Endometrium (tissue), 2 donors: ENCODE results near the gene DGCR6L.
"Not testable (repeated sequence)": the region's sequence is repeated elsewhere in the genome, so short reads cannot be mapped to it uniquely, and the experiment has no call there.

Experiments
- FAIRE-seq: peaks from 2 replicates; lab custom pipeline; 2012; peaks lifted over from hg19 to GRCh38; lab: Jason Lieb, UNC
- donor health status: control.
- donor health status: control.

DGCR6L gene

DNA sequence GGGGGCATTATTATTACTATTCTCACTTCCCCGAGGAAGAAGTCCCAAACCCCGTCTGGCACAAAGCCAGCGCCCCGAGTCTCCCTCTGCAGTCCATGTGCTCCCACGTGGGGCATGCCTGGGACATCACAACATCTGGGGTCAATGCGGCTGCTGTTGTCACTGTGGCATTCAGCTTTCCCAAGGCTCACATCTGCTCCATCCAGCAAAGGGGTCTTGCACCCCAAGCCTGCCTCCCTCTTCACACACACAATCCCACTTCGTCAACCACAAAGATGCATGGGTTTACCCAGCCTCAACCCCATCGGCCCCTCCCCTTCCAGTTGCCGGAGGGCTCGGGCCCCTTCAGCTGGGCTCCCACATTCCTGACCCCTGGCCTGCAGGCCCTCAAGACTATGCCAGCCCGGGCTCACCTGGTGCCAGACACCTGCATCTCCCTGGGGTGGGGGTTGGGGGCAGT lies 28.2 kb downstream of the DGCR6L start:
- FAIRE-seq = no peak

- no peak for FAIRE-seq
These were observed 28.6 kb downstream of the DGCR6L start for GRCh38 chr22:20291249-20291586.

GRCh38 chr22:20290578-20291248 lies 29.1 kb downstream of the DGCR6L start:
- no peak for FAIRE-seq

DNA sequence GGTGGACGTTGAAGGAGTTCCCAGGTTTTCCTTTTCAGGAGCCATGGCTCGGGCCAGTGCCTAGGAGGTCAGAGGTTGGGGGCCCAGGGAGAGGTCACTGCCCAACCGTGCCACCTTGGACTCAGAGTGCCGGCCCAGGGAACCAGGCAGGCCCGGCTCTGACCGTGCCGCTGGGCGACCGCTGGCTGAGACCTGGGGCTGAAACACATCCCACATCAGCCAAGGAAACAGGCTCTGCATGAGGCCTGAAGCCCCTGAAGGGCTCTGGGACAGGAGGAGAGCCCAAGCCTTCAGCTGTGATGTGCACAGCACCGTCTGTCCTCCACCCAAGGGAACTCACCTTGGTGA lies 29.8 kb downstream of the DGCR6L start:
- no peak for FAIRE-seq

- not testable (repeated sequence) for FAIRE-seq
These were observed 30.4 kb downstream of the DGCR6L start for GRCh38 chr22:20289182-20290044.

- not testable (repeated sequence) for FAIRE-seq
These were observed 33.0 kb downstream of the DGCR6L start for GRCh38 chr22:20286784-20287423.

DNA sequence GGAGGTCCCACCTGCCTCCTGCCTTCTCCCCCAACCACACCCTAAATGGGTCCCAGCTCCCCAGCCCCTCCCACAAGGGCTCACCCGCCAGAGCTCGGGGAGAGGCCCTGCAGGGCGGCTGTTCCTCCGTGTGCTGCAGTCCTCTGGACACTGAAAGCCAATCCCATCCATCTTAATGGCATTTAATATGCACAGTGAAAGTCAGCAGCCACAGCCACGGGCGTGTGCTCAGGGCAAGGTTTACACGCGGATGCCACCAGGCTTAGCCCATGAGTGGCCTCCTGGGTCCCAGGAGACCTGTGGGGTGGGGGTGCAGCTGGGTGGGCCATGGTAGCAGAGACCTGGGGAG lies 33.6 kb downstream of the DGCR6L start:
- FAIRE-seq = not testable (repeated sequence)

- FAIRE-seq = not testable (repeated sequence)
These were observed 34.2 kb downstream of the DGCR6L start for GRCh38 chr22:20285473-20286311.

GRCh38 chr22:20284471-20285086 lies 35.3 kb downstream of the DGCR6L start:
- FAIRE-seq = no peak

- no peak for FAIRE-seq
These were observed 36.2 kb downstream of the DGCR6L start for GRCh38 chr22:20283674-20284066.

- FAIRE-seq = no peak
These were observed 36.8 kb downstream of the DGCR6L start for GRCh38 chr22:20282901-20283673.

DNA sequence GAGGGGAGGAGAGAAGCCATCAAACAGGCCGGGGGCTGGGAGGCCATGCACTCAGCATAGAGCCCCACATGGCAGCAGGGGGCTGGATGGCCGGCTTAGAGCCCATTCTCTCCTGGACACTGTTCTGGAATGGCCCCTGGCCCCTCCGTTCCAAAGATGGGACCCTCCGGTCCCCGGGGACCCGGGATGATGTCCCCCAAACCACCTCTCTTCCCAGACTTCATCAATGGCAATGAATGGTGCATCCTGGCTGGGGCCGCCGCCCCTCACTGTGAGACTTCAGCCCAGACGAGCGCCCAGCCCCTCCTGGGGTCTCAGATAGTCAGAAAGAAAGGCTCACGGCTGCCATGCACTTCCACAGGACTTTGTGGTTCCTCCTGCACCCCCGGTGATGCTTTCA lies 38.0 kb downstream of the DGCR6L start:
- FAIRE-seq = no peak

GRCh38 chr22:20281473-20281872 lies 38.4 kb downstream of the DGCR6L start:
- not testable (repeated sequence) for FAIRE-seq

DNA sequence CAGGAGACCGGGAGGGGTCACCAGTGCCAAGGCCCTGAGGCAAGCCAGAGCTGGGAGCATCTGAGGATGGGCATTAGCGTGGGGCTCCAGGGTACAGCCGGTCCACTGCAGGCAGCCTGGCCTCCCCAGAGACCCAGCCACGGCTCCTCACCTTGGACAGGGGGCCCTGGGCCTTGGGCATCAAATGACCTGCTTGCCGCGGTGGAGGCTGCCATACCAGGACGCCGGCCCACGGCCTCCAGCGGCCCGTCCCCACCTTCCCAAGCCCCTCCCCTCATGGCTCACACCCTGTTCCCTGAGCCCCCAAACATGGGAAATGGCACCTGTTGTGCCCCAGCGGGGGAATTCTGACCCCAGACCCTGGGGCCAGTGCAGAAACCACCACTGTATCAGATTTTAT lies 39.0 kb downstream of the DGCR6L start:
- no peak for FAIRE-seq

GRCh38 chr22:20280163-20280562 lies 39.7 kb downstream of the DGCR6L start:
- FAIRE-seq = not testable (repeated sequence)

GRCh38 chr22:20279662-20280134 lies 40.2 kb downstream of the DGCR6L start:
- FAIRE-seq = no peak

- FAIRE-seq = not testable (repeated sequence)
These were observed 41.0 kb downstream of the DGCR6L start for GRCh38 chr22:20278726-20279490.

DNA sequence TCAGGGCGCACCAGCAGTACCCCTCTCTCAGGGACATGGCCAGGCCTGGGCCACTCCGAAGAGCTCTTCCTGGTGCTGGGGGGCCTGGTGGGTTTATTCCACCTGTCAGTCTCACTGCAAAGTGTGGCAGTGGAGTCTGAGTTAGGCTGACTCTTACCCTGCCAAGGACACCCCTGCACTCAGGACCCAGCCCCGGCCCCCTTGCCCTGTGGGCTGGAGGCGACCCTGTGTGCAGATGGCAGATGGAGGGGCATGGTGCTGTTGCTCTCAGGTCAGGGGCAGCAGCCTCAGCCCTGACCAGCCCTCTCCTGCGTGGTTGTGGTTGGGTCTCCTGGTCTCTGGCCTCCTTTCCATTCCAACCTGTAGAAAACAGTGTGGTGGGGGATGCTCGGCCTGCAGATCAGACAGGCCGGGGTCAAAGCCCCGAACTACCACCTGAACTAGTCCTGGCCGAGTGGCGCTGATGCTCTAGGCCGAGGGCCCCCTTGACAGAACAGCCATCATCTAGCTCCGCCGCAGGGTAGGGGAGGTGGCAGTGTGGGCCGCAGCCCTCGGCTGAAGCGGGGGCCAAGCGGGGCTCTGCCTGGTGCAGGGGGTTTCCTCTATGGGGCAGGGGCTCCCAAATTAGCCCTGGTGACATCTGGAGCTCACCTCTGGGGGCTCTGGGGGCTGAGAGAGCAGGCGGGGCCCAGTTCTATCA lies 41.8 kb downstream of the DGCR6L start:
- FAIRE-seq = not testable (repeated sequence)

DNA sequence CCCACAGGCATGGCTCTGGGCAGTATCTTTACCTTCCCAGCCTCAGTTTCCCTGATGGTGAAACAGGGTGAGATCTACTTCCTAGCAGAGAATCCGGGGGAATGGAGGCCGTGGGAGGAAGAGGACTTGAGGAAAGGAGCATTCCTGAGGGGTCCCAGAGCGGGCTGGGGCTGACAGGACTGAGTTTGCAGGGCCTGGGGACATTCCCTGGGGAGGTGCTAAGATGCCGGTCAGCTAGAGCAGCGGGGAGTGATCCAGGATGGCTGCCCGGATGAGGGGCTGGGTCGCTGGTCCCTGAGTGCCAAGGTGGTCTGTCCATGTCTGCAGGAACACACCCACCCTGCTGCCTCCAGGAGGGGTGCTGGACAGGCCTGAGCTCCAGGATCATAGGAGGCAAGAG lies 43.4 kb downstream of the DGCR6L start:
- FAIRE-seq = no peak
